ENCODE results near the gene RNF34.

Gene RNF34

DNA sequence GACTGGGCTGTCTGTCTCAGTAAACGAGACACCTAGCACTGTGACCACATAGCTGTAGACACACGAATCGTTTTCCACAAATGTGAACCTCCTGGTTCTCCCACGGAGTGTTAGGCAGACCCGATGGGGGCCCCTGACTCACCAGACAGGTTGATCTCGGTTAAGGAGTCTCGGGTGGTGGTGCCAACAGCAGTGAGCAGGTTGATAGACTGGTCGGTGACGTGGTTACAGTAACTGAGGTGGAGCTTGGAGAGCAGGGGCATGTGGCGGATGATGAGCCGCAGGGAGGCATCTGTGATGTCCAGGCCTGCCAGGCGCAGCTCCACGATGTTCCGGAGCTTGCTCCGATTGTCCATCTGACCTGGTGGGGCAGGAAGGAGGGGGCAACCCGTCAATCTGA is 39.8 kb downstream of the RNF34 start:
- no peaks in the 10 kb centered on the region for H3K4me1 ChIP-seq
- H2AFZ ChIP-seq = no peak overlapping the region
- H3K27me3 ChIP-seq (ENCODE audit: control insufficient read depth, insufficient read depth, low read length) = no peaks in the 10 kb centered on the region
- H3K4me2 ChIP-seq (ENCODE audit: low read length) = no peak overlapping the region
- no peaks in the 10 kb centered on the region for H3K36me3 ChIP-seq (ENCODE audit: control insufficient read depth, insufficient read depth, low read length)
- TF ChIP-seq, protein P1, sequence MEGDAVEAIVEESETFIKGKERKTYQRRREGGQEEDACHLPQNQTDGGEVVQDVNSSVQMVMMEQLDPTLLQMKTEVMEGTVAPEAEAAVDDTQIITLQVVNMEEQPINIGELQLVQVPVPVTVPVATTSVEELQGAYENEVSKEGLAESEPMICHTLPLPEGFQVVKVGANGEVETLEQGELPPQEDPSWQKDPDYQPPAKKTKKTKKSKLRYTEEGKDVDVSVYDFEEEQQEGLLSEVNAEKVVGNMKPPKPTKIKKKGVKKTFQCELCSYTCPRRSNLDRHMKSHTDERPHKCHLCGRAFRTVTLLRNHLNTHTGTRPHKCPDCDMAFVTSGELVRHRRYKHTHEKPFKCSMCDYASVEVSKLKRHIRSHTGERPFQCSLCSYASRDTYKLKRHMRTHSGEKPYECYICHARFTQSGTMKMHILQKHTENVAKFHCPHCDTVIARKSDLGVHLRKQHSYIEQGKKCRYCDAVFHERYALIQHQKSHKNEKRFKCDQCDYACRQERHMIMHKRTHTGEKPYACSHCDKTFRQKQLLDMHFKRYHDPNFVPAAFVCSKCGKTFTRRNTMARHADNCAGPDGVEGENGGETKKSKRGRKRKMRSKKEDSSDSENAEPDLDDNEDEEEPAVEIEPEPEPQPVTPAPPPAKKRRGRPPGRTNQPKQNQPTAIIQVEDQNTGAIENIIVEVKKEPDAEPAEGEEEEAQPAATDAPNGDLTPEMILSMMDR (IDR thresholded peaks at IDR 0.05) = no peak
- no peak overlapping the region for H3K4me3 ChIP-seq (ENCODE audit: low read depth, low read length)
- no peak overlapping the region for H3K27ac ChIP-seq
- no peak overlapping the region for H3K9ac ChIP-seq
- H3K9me3 ChIP-seq (ENCODE audit: control insufficient read depth, low read length) = no peaks in the 10 kb centered on the region
- peaks cover 11% of the 10 kb centered on the region for H3K79me2 ChIP-seq

GRCh38 chr12:121440768-121441167 is 40.9 kb downstream of the RNF34 start:
- Histone ChIP-seq H3K79me2 (peaks cover 9% of the 10 kb centered on the region), H3K27ac (no peak overlapping the region), H3K9me3 (ENCODE audit: control insufficient read depth, low read length) (no peaks in the 10 kb centered on the region), H3K4me3 (ENCODE audit: low read depth, low read length) (no peak overlapping the region), H3K4me1 (no peaks in the 10 kb centered on the region), H3K4me2 (ENCODE audit: low read length) (no peak overlapping the region), H3K9ac (no peak overlapping the region), H3K27me3 (ENCODE audit: control insufficient read depth, insufficient read depth, low read length) (no peaks in the 10 kb centered on the region), H2AFZ (no peak overlapping the region), H3K36me3 (ENCODE audit: control insufficient read depth, insufficient read depth, low read length) (no peaks in the 10 kb centered on the region)
- TF ChIP-seq, protein P1 (IDR thresholded peaks at IDR 0.05) = no peak

- H3K9me3 ChIP-seq (ENCODE audit: control insufficient read depth, low read length) = no peaks in the 10 kb centered on the region
- no peak overlapping the region for H3K9ac ChIP-seq
- no peak overlapping the region for H3K27ac ChIP-seq
- no peaks in the 10 kb centered on the region for H3K36me3 ChIP-seq (ENCODE audit: control insufficient read depth, insufficient read depth, low read length)
- TF ChIP-seq, protein P1 (IDR thresholded peaks at IDR 0.05) = no peak
- H3K27me3 ChIP-seq (ENCODE audit: control insufficient read depth, insufficient read depth, low read length) = no peaks in the 10 kb centered on the region
- peaks cover 9% of the 10 kb centered on the region for H3K79me2 ChIP-seq
- no peaks in the 10 kb centered on the region for H3K4me1 ChIP-seq
- no peak overlapping the region for H3K4me2 ChIP-seq (ENCODE audit: low read length)
- H2AFZ ChIP-seq = no peak overlapping the region
- no peak overlapping the region for H3K4me3 ChIP-seq (ENCODE audit: low read depth, low read length)
These were observed 41.6 kb downstream of the RNF34 start for GRCh38 chr12:121441555-121441954.

DNA sequence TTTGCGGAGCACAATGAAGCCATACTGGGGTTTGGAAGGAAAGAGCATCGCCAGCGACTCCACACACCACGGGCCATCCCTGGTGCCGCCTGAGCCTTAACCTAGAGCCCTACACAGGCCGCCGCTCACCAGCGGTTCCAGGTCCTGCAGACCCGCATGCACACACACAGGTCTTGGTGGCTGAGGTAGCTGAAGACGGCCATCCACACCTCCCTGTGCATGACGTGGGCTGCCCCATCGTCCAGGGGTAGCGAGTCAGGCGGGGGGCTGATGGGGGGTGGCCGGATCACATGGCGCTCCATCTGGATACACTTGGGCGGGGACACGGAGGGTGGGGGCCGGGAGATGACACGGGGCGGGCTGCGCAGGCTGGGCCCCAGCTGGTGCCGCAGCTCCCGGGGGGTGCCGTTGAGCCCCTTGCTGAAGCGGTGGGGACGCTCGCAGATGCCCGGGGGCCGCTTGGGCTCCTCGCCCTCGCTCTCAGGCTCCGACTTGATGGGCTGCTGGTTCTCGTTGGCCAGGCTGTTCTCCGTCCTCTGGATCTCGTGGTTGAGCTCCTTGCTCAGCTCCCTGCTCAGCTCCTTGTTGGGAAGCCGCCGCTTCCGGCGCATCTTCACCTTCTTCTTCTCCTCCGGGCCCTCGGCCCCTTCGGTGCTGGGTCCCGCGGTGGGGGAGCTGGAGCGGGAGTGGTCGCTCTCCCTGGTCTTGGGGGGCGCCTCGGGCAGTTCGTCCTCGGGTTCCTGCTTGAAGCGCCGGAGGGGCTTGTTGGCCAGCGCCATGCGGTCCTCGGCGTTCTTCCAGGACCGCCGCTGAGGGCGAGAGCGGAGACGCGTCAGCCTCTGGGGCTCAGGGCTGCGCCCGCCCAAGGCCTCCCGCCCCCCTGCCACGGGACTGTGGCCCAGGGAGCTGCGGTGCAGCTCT is 42.4 kb downstream of the RNF34 start:
- H3K36me3 ChIP-seq (ENCODE audit: control insufficient read depth, insufficient read depth, low read length) = no peaks in the 10 kb centered on the region
- H3K27ac ChIP-seq = no peak overlapping the region
- no peaks in the 10 kb centered on the region for H3K9me3 ChIP-seq (ENCODE audit: control insufficient read depth, low read length)

More for the DNA sequence above, 42.4 kb downstream of the RNF34 start:
- TF ChIP-seq, protein P1 (IDR thresholded peaks at IDR 0.05) = no peak
- H3K4me2 ChIP-seq (ENCODE audit: low read length) = no peak overlapping the region
- no peaks in the 10 kb centered on the region for H3K4me1 ChIP-seq
- H3K27me3 ChIP-seq (ENCODE audit: control insufficient read depth, insufficient read depth, low read length) = no peaks in the 10 kb centered on the region
- H3K79me2 ChIP-seq = peaks cover 9% of the 10 kb centered on the region
- no peak overlapping the region for H3K9ac ChIP-seq
- H3K4me3 ChIP-seq (ENCODE audit: low read depth, low read length) = no peak overlapping the region
- no peak overlapping the region for H2AFZ ChIP-seq

All from parathyroid adenoma (tissue), 2 donors.